Measurements from ENCODE around the gene UBE2E2.

UBE2E2 gene

GRCh38 chr3:23425410-23425809 is 222.3 kb downstream of the UBE2E2 start:
- Histone ChIP-seq H3K4me3 (ENCODE audit: low read depth, low read length) (no peak overlapping the region), H3K27ac (ENCODE audit: extremely low read depth, low read depth, low read length) (no peak overlapping the region), H3K36me3 (ENCODE audit: control insufficient read depth in 2 of 2, insufficient read depth in 1 of 2, low read length in 2 of 2) (no peaks in the 10 kb centered on the region), H3K4me1 (ENCODE audit: control insufficient read depth, insufficient read depth, low read length) (no peaks in the 10 kb centered on the region), H3K9me3 (ENCODE audit: control insufficient read depth, insufficient read depth, low read depth, low read length) (no peaks in the 10 kb centered on the region)
- TF ChIP-seq, protein P1, sequence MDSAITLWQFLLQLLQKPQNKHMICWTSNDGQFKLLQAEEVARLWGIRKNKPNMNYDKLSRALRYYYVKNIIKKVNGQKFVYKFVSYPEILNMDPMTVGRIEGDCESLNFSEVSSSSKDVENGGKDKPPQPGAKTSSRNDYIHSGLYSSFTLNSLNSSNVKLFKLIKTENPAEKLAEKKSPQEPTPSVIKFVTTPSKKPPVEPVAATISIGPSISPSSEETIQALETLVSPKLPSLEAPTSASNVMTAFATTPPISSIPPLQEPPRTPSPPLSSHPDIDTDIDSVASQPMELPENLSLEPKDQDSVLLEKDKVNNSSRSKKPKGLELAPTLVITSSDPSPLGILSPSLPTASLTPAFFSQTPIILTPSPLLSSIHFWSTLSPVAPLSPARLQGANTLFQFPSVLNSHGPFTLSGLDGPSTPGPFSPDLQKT (IDR thresholded peaks at IDR 0.05; ENCODE audit: borderline replicate concordance, low read depth, low read length): no peak
- TF ChIP-seq ZNF274 (IDR thresholded peaks at IDR 0.05; ENCODE audit: low read length) (no peak), ZNF274 (tag by site-specific recombination; IDR thresholded peaks at IDR 0.05; ENCODE audit: borderline replicate concordance) (no peak), ZNF600 (tag by site-specific recombination; IDR thresholded peaks at IDR 0.05) (no peak)
- CTCF ChIA-PET: interaction anchor here (0.6 to 1.1 kb wide), 3 partner anchors 8 to 398 kb away, joined by 3 read pairs; no protein-coding TSS in a partner anchor
- POLR2A ChIA-PET: no interaction called here

DNA sequence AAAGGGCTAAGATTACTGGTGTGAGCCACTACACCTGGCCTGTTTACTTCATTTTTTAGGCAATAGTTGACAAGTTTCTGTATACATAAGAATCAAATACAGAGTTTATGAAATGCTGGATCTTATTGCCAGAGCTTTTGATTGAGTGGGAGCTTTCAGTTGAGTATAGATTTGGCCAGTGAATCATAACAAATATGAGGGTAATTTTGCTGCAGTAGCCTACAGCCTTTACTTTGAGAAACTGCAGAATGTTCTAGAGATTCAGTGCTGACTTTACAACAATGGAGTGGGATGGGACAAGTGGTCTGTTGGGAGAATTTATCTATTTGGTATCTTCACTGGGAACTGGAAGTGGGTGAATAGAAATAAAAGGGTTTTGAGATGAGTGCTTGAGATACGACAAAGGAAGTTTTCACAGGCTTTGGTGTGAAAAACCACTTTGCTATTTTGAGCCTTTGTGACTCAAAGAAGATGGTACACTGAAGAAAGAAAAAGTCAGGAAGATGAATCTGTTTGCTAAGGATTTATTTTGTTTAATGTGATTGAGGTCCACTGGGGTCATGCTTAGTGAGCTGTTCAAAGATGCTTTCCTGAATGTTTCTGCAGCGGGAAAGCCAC is 227.8 kb downstream of the UBE2E2 start:
- POLR2A ChIA-PET: no interaction called here
- Histone ChIP-seq H3K9me3 (ENCODE audit: control insufficient read depth, insufficient read depth, low read depth, low read length) (no peaks in the 10 kb centered on the region), H3K4me3 (ENCODE audit: low read depth, low read length) (no peak overlapping the region), H3K4me1 (ENCODE audit: control insufficient read depth, insufficient read depth, low read length) (no peaks in the 10 kb centered on the region), H3K27ac (ENCODE audit: extremely low read depth, low read depth, low read length) (no peak overlapping the region), H3K36me3 (ENCODE audit: control insufficient read depth in 2 of 2, insufficient read depth in 1 of 2, low read length in 2 of 2) (no peaks in the 10 kb centered on the region)
- TF ChIP-seq ZNF426 (tag by site-specific recombination; IDR thresholded peaks at IDR 0.05): no peak
- no peak for TF ChIP-seq AEBP2 (tag by site-specific recombination; IDR thresholded peaks at IDR 0.05; ENCODE audit: borderline replicate concordance)
- no peak for TF ChIP-seq ZNF558 (tag by site-specific recombination; IDR thresholded peaks at IDR 0.05)
- TF ChIP-seq OSR2 (tag by site-specific recombination; IDR thresholded peaks at IDR 0.05): no peak
- no peak for TF ChIP-seq ZNF394 (tag by site-specific recombination; IDR thresholded peaks at IDR 0.05; ENCODE audit: borderline replicate concordance)
- TF ChIP-seq BCL11A (tag by site-specific recombination; IDR thresholded peaks at IDR 0.05; ENCODE audit: low read depth): no peak
- TF ChIP-seq, protein P2, sequence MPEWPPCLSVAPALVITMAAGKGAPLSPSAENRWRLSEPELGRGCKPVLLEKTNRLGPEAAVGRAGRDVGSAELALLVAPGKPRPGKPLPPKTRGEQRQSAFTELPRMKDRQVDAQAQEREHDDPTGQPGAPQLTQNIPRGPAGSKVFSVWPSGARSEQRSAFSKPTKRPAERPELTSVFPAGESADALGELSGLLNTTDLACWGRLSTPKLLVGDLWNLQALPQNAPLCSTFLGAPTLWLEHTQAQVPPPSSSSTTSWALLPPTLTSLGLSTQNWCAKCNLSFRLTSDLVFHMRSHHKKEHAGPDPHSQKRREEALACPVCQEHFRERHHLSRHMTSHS (tag by site-specific recombination; IDR thresholded peaks at IDR 0.05): no peak
- no peak for TF ChIP-seq TRIM28 (IDR thresholded peaks at IDR 0.05; ENCODE audit: borderline replicate concordance, low read length)
- TF ChIP-seq BCL11B (tag by site-specific recombination; IDR thresholded peaks at IDR 0.05; ENCODE audit: low read depth): no peak
- no peak for TF ChIP-seq ZNF366 (tag by site-specific recombination; conservative IDR thresholded peaks at IDR 0.05)
- TF ChIP-seq PATZ1 (tag by site-specific recombination; IDR thresholded peaks at IDR 0.05): no peak
- CTCF ChIA-PET: no interaction called here

DNA sequence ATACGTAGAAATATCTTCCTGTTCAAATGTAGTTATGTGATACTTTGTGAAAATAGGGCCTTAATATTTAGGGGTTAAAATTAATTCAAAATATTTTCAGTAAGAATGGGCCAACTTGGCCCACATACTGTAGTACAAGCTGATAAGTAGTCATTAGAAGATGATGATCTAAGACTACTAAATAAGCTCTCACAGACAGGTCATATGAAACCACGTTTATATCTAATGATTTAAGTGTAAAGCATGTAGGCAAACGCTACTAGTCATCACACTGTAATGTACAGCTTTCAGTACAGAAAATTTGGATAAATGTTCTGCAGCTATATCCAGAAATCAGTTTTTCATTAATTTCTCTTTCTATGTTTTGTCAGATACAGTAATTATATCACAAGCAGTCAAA is 228.6 kb downstream of the UBE2E2 start:
- Histone ChIP-seq H3K36me3 (ENCODE audit: control insufficient read depth in 2 of 2, insufficient read depth in 1 of 2, low read length in 2 of 2) (no peaks in the 10 kb centered on the region), H3K27ac (ENCODE audit: extremely low read depth, low read depth, low read length) (no peak overlapping the region), H3K4me1 (ENCODE audit: control insufficient read depth, insufficient read depth, low read length) (no peaks in the 10 kb centered on the region), H3K4me3 (ENCODE audit: low read depth, low read length) (no peak overlapping the region), H3K9me3 (ENCODE audit: control insufficient read depth, insufficient read depth, low read depth, low read length) (no peaks in the 10 kb centered on the region)
- ChIA-PET POLR2A (no interaction called here), CTCF (no interaction called here)
- TF ChIP-seq, protein P3, sequence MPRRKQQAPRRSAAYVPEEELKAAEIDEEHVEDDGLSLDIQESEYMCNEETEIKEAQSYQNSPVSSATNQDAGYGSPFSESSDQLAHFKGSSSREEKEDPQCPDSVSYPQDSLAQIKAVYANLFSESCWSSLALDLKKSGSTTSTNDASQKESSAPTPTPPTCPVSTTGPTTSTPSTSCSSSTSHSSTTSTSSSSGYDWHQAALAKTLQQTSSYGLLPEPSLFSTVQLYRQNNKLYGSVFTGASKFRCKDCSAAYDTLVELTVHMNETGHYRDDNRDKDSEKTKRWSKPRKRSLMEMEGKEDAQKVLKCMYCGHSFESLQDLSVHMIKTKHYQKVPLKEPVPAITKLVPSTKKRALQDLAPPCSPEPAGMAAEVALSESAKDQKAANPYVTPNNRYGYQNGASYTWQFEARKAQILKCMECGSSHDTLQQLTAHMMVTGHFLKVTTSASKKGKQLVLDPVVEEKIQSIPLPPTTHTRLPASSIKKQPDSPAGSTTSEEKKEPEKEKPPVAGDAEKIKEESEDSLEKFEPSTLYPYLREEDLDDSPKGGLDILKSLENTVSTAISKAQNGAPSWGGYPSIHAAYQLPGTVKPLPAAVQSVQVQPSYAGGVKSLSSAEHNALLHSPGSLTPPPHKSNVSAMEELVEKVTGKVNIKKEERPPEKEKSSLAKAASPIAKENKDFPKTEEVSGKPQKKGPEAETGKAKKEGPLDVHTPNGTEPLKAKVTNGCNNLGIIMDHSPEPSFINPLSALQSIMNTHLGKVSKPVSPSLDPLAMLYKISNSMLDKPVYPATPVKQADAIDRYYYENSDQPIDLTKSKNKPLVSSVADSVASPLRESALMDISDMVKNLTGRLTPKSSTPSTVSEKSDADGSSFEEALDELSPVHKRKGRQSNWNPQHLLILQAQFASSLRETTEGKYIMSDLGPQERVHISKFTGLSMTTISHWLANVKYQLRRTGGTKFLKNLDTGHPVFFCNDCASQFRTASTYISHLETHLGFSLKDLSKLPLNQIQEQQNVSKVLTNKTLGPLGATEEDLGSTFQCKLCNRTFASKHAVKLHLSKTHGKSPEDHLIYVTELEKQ (tag by site-specific recombination; IDR thresholded peaks at IDR 0.05; ENCODE audit: borderline replicate concordance): no peak
- TF ChIP-seq KLF9 (tag by site-specific recombination; IDR thresholded peaks at IDR 0.05; ENCODE audit: low read depth): no peak
- no peak for TF ChIP-seq KLF8 (tag by site-specific recombination; IDR thresholded peaks at IDR 0.05)

Measured in HEK293 (cell line).